GM20000 (cell line): Measurements from ENCODE around the gene PNPLA7.
A peak's percentile ranks its signal among the peaks of the same experiment; 100 is the strongest.

Source experiments
- DNase-seq: peaks from one replicate; pipeline ENCODE4 v3.0.0; 2012; ENCODE audit warnings: low spot score
- TF ChIP-seq, protein P1 (sequence below): IDR thresholded peaks from 2 replicates; pipeline ENCODE4 v1.5.1; 2012; ENCODE audit warnings: mild to moderate bottlenecking, control low read depth; ENCODE audit errors: extremely low read depth, missing control alignments

The PNPLA7 gene

GRCh38 chr9:137502008-137502911 lies 47.9 kb downstream of the PNPLA7 start:
- peak; percentile 91 for DNase-seq
- TF ChIP-seq, protein P1, sequence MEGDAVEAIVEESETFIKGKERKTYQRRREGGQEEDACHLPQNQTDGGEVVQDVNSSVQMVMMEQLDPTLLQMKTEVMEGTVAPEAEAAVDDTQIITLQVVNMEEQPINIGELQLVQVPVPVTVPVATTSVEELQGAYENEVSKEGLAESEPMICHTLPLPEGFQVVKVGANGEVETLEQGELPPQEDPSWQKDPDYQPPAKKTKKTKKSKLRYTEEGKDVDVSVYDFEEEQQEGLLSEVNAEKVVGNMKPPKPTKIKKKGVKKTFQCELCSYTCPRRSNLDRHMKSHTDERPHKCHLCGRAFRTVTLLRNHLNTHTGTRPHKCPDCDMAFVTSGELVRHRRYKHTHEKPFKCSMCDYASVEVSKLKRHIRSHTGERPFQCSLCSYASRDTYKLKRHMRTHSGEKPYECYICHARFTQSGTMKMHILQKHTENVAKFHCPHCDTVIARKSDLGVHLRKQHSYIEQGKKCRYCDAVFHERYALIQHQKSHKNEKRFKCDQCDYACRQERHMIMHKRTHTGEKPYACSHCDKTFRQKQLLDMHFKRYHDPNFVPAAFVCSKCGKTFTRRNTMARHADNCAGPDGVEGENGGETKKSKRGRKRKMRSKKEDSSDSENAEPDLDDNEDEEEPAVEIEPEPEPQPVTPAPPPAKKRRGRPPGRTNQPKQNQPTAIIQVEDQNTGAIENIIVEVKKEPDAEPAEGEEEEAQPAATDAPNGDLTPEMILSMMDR = no peak

- TF ChIP-seq, protein P1 = no peak
- no peak for DNase-seq
Measured at GRCh38 chr9:137501457-137501856, 48.7 kb downstream of the PNPLA7 start.

DNA sequence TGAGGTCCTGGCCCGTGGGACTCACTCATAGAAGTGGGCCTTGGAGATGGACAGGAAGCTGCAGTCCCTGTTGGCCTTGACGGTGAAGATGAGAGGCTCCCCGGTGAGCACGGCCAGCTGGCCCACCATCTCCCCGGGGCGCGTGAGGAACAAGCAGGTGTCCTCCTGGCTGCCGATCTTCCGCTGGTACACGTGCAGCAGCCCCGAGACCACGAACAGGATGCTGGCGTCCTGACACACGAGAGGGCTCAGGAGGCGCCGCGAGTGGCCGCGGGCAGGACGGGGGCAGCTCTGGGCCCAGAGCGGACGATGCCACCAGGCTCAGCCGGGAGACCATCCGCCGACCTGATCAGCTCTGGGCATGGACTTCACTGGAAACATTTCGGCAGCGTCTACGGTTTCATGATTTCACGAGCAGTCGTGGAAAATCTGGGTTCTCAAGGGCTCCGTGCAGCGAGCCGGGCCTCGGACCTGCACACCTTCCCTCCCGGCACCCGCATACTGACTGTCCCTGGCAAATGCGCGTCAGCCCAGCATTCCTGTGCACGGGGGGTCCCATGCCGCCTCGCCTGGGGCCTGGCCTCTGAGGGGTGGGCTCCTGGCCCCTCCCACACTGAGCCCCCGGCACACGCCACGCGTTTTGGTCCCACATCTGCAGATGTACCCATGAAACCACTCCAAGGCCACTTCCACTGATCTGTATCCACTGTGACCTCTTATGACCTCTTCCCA lies 49.4 kb downstream of the PNPLA7 start:
- no peak for DNase-seq
- TF ChIP-seq, protein P1 = no peak

DNA sequence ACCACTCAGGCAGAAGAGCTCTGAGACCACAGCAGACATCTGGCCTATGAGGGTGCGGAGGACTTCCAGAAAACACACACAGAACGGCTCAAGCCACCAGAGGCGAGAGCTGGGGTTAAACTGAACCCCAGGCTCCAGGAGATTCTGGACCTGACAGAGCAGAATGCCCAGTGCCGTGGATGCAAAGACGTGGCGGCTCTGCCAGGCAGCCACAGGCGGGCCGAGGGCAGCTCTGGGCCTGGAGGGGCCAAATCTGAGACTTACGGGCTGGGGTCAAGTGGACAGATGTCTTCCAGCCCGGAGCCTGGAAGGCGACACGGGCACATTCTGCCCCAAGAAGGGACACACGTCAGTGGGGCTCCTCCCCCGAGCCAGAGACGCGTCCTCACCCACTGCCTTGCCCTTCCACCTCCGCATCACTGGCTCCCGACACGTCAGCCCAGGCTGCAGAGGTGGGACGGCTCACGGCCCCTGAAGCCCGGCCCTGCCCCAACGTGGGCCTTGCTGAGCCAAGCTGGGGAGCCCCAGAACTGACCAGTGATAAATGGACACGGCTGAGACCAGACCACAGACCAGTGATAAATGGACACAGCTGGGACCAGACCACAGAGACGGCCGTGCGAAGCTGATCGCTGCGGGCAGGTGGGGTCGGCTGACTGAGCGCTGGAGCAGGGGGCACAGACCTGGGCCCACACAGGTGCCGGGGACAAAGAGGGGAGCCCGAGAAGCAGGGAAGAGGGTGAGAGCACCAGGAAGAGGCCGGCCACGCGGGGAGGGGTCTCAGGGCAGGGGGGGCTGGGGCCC lies 50.1 kb downstream of the PNPLA7 start:
- DNase-seq = no peak
- TF ChIP-seq, protein P1 = no peak

GRCh38 chr9:137499416-137499815 lies 50.8 kb downstream of the PNPLA7 start:
- DNase-seq = no peak
- TF ChIP-seq, protein P1 = no peak

GRCh38 chr9:137498720-137499150 lies 51.5 kb downstream of the PNPLA7 start:
- no peak for DNase-seq

More at GRCh38 chr9:137498720-137499150, 51.5 kb downstream of the PNPLA7 start:
- TF ChIP-seq, protein P1 = no peak
